K562 (cell line): Measurements from ENCODE around the gene ADAMTS14. TPM values are rescaled to one million over a fixed set of nuclear protein-coding genes. Genes with fewer than 3 reads are reported as not detected.

Experiments used
- ATAC-seq: fragments of 200-7000 bp; cut with Tn5 transposase; 3 replicates; pipeline ENCODE4 v1.9.1; 2020; ENCODE audit warnings: moderate library complexity
- BruUV-seq: library from RNA; stranded (reverse); fragments of 400-500 nt; replicated peaks from 2 replicates; lab custom pipeline; 2021; lab: Mats Ljungman, UMichigan
- CTCF ChIA-PET: fragments of 300-600 bp; formaldehyde crosslinking; extraction: SDS; loops from one replicate; lab custom pipeline; 2021; ENCODE audit warnings: low intra/inter-chr PET ratio; lab: Yijun Ruan, JAX
- POLR2A ChIA-PET: fragments of 300-600, 350-650 bp; sonication (Branson Sonifier 250); formaldehyde crosslinking; extraction: SDS; loops from one replicate; lab custom pipeline; 2021; ENCODE audit warnings: antibody characterized with exemption, inconsistent platforms; lab: Yijun Ruan, JAX
- DNase-seq, 4 experiments: peaks; one replicate each; pipeline versions ENCODE4 v3.0.0 to v3.0.0-alpha.2; 2011 to 2018; ENCODE audit warnings: low spot score in 3 of 4, mixed read lengths in 3 of 4; ENCODE audit errors: extremely low read depth in 1 of 4
- FAIRE-seq: peaks from 2 replicates; lab custom pipeline; 2011; peaks lifted over from hg19 to GRCh38; lab: Jason Lieb, UNC
- H2AFZ ChIP-seq: 2 replicates; pipeline ENCODE4 v1.6.0; 2011; ENCODE audit warnings: low read depth, low read length, control low read depth, inconsistent platforms
- H3K27ac ChIP-seq: fragments of 200-600 bp; 3 replicates; pipeline ENCODE4 v1.8.0; 2011; ENCODE audit warnings: low read depth, mild to moderate bottlenecking, control low read depth, inconsistent platforms, low read length, moderate library complexity, mixed read lengths; ENCODE audit errors: extremely low read depth
- H3K27me3 ChIP-seq, 2 experiments: fragments of 300-600 bp in 1 of 2; 2 replicates in 1 of 2; 3 replicates in 1 of 2; pipeline versions ENCODE4 v1.6.0 to v1.8.0; 2011; ENCODE audit warnings: inconsistent platforms in 2 of 2, low read length in 2 of 2, mild to moderate bottlenecking in 1 of 2, mixed read lengths in 1 of 2, moderate library complexity in 1 of 2; ENCODE audit not compliant: control insufficient read depth in 2 of 2, insufficient read depth in 2 of 2
- H3K36me3 ChIP-seq: fragments of 300-600 bp; 3 replicates; pipeline ENCODE4 v1.8.0; 2011; ENCODE audit warnings: mild to moderate bottlenecking, low read length, inconsistent platforms; ENCODE audit not compliant: control insufficient read depth, insufficient read depth
- H3K4me1 ChIP-seq, 2 experiments: fragments of 200-600 bp in 1 of 2; replicated peaks in 1 of 2; 2 replicates in 1 of 2; 3 replicates in 1 of 2; pipeline versions ENCODE4 v1.5.1 to v1.8.0; 2011; ENCODE audit warnings: inconsistent platforms in 2 of 2, low read length in 2 of 2, mild to moderate bottlenecking in 1 of 2, mixed read lengths in 1 of 2, moderate library complexity in 1 of 2; ENCODE audit not compliant: control insufficient read depth in 2 of 2, insufficient read depth in 2 of 2
- H3K4me2 ChIP-seq: 2 replicates; pipeline ENCODE4 v1.6.1; 2011; ENCODE audit warnings: low read length, control low read depth, inconsistent platforms, mixed read lengths; ENCODE audit not compliant: insufficient read depth
- H3K4me3 ChIP-seq: fragments of 200-600 bp; sonication (generic), shearing (Covaris generic); 2 replicates; pipeline ENCODE4 v1.5.1; 2016; ENCODE audit warnings: control low read depth, inconsistent platforms
- H3K79me2 ChIP-seq: fragments of 200-600 bp; 3 replicates; pipeline ENCODE4 v1.8.0; 2011; ENCODE audit warnings: low read length, inconsistent platforms; ENCODE audit not compliant: control insufficient read depth, insufficient read depth
- H3K9ac ChIP-seq, 2 experiments: 2 replicates each; pipeline versions ENCODE4 v1.6.0 to v1.6.1; 2011; ENCODE audit warnings: low read depth in 2 of 2, low read length in 2 of 2, control low read depth in 1 of 2, inconsistent platforms in 1 of 2, mild to moderate bottlenecking in 1 of 2, mixed read lengths in 1 of 2; ENCODE audit not compliant: insufficient read depth in 1 of 2
- H3K9me1 ChIP-seq: one replicate; pipeline ENCODE4 v1.6.0; 2011; ENCODE audit warnings: inconsistent platforms, mild to moderate bottlenecking, low read length, moderate library complexity; ENCODE audit not compliant: control insufficient read depth, insufficient read depth
- H3K9me3 ChIP-seq: replicated peaks from 2 replicates; pipeline ENCODE4 v1.5.1; 2011; ENCODE audit warnings: low read depth, low read length, inconsistent platforms; ENCODE audit not compliant: control insufficient read depth, insufficient read depth
- H4K20me1 ChIP-seq: replicated peaks from 2 replicates; pipeline ENCODE4 v1.6.1; 2011; ENCODE audit warnings: low read length, inconsistent platforms, mixed read lengths; ENCODE audit not compliant: control insufficient read depth, insufficient read depth
- ESRRB ChIP-seq: fragments of 250-450 bp; sonication (Bioruptor Pico); IDR thresholded peaks from 2 replicates; pipeline ENCODE4 v1.5.0; 2020; ENCODE audit warnings: mild to moderate bottlenecking, moderate library complexity, borderline replicate concordance
- IFI16 ChIP-seq: fragments of 250-450 bp; sonication (Bioruptor Pico); IDR thresholded peaks from 2 replicates; pipeline ENCODE4 v2.1.2; 2022; ENCODE audit warnings: mild to moderate bottlenecking, inconsistent platforms
- NCOA4 ChIP-seq: fragments of 450-650 bp; IDR thresholded peaks from 2 replicates; pipeline ENCODE4 v1.6.1; 2018; ENCODE audit warnings: mild to moderate bottlenecking; ENCODE audit not compliant: partially characterized antibody
- NFRKB ChIP-seq: fragments of 450-650 bp; IDR thresholded peaks from 2 replicates; pipeline ENCODE4 v1.6.1; 2016; ENCODE audit warnings: low read depth
- NR2C1 ChIP-seq, 2 experiments: fragments of 450-650 bp; IDR thresholded peaks; 2 replicates each; pipeline ENCODE4 v1.6.1; 2017; ENCODE audit warnings: mild to moderate bottlenecking in 2 of 2, antibody characterized with exemption in 1 of 2, inconsistent platforms in 1 of 2, missing compliant biosample characterization in 1 of 2, missing genetic modification characterization in 1 of 2
- NR2F6 ChIP-seq: fragments of 450-650 bp; formaldehyde crosslinking; IDR thresholded peaks from 2 replicates; pipeline ENCODE4 v1.4.0; 2020; ENCODE audit warnings: mild to moderate bottlenecking
- NR4A1 ChIP-seq, 2 experiments: fragments of 250-450 bp in 1 of 2; fragments of 450-650 bp in 1 of 2; sonication (Bioruptor Pico) in 1 of 2; IDR thresholded peaks; 2 replicates each; pipeline versions ENCODE4 v1.4.0 to v1.6.1; 2016 to 2020; ENCODE audit warnings: mild to moderate bottlenecking in 2 of 2, missing compliant biosample characterization in 1 of 2, missing genetic modification characterization in 1 of 2, moderate library complexity in 1 of 2
- ZNF668 ChIP-seq: fragments of 250-450 bp; sonication (Bioruptor Pico); IDR thresholded peaks from 2 replicates; pipeline ENCODE4 v1.8.0; 2022; ENCODE audit warnings: mild to moderate bottlenecking, inconsistent platforms
- ZNF76 ChIP-seq: fragments of 250-450 bp; sonication (Bioruptor Pico); IDR thresholded peaks from 2 replicates; pipeline ENCODE4 v1.4.0; 2020; ENCODE audit warnings: mild to moderate bottlenecking, moderate library complexity, borderline replicate concordance
- ZNF79 ChIP-seq: fragments of 250-450 bp; sonication (Bioruptor Pico); IDR thresholded peaks from 2 replicates; pipeline ENCODE4 v1.4.0; 2020; ENCODE audit warnings: low read depth, mild to moderate bottlenecking, moderate library complexity
- WGBS: fragments of 100-300 bp; shearing (Covaris generic); methylation state at CpG from one replicate; pipeline ENCODE4 v1.1.6; 2016; ENCODE audit warnings: low coverage, mixed read lengths; ENCODE audit not compliant: insufficient coverage; ENCODE audit errors: missing lambda C conversion rate; 5-methylcytosine and 5-hydroxymethylcytosine counted together
- in situ Hi-C: fragments of 300-500 bp; cut with MboI; formaldehyde crosslinking; loops from 4 replicates; pipeline ENCODE4 v1.15.0; 2018; ENCODE audit warnings: inconsistent platforms, mixed read lengths
- intact Hi-C: fragments of 100-400 bp; cut with micrococcal nuclease; formaldehyde crosslinking; loops from 2 replicates; pipeline ENCODE4 v1.14.2; 2022
- polyA plus RNA-seq, 8 experiments: library from polyadenylated mRNA; depleted of rRNA in 4 of 8; stranded (reverse) in 5 of 8; unstranded in 3 of 8; fragments of >200 nt; fragmentation: Nextera tagmentation in 2 of 8; fragmentation: Illumina TruSeq in 1 of 8; extraction: Ambion mirVana in 2 of 8; extraction: Trizol in 1 of 8; gene quantifications; 2 replicates each; pipeline versions ENCODE4 v1.2.1 to v1.2.3, GENCODE V29; 2011 to 2014; ENCODE audit warnings: inconsistent platforms in 1 of 8, missing spikeins in 1 of 8
- total RNA-seq, 7 experiments: library from RNA; depleted of rRNA in 6 of 7; stranded (reverse); fragments of >200 nt in 6 of 7; fragmentation: Illumina TruSeq in 2 of 7; extraction: Trizol in 2 of 7; gene quantifications; 2 replicates each; pipeline versions ENCODE4 v1.2.1 to v1.2.3, GENCODE V29; 2011 to 2021; ENCODE audit warnings: low replicate concordance in 1 of 7
- TF ChIP-seq, protein P1 (sequence below): sonication (generic); formaldehyde crosslinking; IDR thresholded peaks from 2 replicates; pipeline ENCODE4 v1.8.1; 2023; ENCODE audit warnings: mild to moderate bottlenecking, missing genetic modification reagents
- TF ChIP-seq, protein P2 (sequence below): fragments of 250-450 bp; sonication (Bioruptor Pico); IDR thresholded peaks from 2 replicates; pipeline ENCODE4 v1.8.0; 2021; ENCODE audit warnings: moderate library complexity, mild to moderate bottlenecking, inconsistent platforms
- TF ChIP-seq, protein P3 (sequence below): fragments of 450-650 bp; IDR thresholded peaks from 2 replicates; pipeline ENCODE4 v1.6.1; 2016; ENCODE audit warnings: borderline replicate concordance

ADAMTS14 gene
- total and polyA plus RNA-seq, 9 of the 15 experiments (the other 6 are each of a cell fraction or from before 2014, with no cell fraction given): 0.04 to 37.4 (median 15.9) TPM

DNA sequence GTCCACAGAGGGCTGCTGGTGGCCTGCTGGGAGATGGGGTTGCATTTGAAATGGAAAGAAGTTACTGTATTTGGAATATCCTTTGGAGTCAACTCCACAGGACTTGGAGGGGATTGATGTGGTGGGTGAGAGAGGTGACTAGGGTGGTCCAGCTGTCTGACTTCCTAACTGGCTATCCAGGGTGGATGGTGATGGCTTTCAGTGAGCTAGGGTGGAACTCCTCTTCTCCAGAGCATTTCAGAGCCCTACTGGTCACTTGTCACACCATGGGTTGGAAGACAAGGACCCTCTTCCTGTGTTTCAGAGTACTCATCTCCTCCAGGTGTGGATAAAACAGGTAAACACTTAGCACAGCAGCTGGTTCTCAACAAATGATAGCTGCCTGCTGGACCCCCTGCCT lies 3.3 kb upstream of the ADAMTS14 start (continued):
- TF ChIP-seq, protein P1, sequence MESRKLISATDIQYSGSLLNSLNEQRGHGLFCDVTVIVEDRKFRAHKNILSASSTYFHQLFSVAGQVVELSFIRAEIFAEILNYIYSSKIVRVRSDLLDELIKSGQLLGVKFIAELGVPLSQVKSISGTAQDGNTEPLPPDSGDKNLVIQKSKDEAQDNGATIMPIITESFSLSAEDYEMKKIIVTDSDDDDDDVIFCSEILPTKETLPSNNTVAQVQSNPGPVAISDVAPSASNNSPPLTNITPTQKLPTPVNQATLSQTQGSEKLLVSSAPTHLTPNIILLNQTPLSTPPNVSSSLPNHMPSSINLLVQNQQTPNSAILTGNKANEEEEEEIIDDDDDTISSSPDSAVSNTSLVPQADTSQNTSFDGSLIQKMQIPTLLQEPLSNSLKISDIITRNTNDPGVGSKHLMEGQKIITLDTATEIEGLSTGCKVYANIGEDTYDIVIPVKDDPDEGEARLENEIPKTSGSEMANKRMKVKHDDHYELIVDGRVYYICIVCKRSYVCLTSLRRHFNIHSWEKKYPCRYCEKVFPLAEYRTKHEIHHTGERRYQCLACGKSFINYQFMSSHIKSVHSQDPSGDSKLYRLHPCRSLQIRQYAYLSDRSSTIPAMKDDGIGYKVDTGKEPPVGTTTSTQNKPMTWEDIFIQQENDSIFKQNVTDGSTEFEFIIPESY (CRISPR knock-in tag): no peak
- 0 out of 2 replicates have a peak, but pooled peaks have one; percentile 54 for TF ChIP-seq ESRRB (CRISPR knock-in tag)

DNA sequence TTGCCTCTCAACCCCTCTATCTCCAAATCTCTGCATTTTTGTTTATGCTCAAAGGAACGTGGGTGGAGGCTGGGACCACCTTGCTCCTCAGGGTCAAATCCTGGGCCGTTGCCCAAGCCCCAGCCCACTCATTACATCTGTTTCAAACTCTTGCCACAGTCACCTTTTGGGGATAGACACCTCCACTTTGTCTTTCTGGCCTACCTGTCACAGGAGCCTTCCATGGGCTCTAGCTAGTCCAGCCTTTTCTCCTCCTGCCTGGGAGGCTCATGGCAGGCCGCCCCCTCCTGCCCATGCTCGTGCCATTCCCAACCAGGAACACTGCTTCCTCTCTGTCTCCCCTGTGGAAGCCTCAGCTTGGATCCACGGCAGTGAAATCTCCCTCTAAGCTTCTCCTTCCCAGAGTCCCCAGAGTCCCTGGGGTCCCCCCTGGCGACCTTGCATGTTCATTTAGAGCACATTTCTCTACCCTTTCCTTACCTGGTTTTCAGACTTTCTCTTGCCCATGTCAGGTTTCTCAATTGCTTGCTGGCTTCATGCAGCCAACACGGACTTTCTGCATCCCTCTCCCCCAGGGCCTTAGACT lies 2.5 kb upstream of the ADAMTS14 start:
- intact Hi-C loops: no loop called here
- Histone ChIP-seq H4K20me1 (no peaks in the 10 kb centered on the region), H3K4me1 (peaks cover 75 to 86% of the 10 kb centered on the region in 2 experiments), H3K9me1 (no peaks in the 10 kb centered on the region), H3K27me3 (no peaks in the 10 kb centered on the region), H3K36me3 (peaks cover 9% of the 10 kb centered on the region; the same call in 2 of the 3 replicates), H3K27ac (peak overlapping the region; percentile 82), H3K9ac (peak overlapping the region; percentile 57 to 85), H3K4me2 (peak overlapping the region; percentile 58), H2AFZ (peak overlapping the region; percentile 79), H3K9me3 (no peaks in the 10 kb centered on the region), H3K4me3 (no peak overlapping the region), H3K79me2 (peaks cover 36% of the 10 kb centered on the region)
- ChIA-PET CTCF (no interaction called here), POLR2A (interaction anchor here (0.6 to 2.5 kb wide), 8 partner anchors 11 to 266 kb away, joined by 3 to 8 read pairs (median 4); partner anchors contain the start of gene EIF4EBP2)
- WGBS: 34% methylated on average over 7 of the region's 7 CpGs
- ATAC-seq (no peak), FAIRE-seq (no peak), DNase-seq (no peak)
- in situ Hi-C loops: no loop called here
- no TSS peak for BruUV-seq
- no peak for TF ChIP-seq NR4A1 (CRISPR knock-in tag; IDR thresholded peaks at IDR 0.05)
- TF ChIP-seq NR4A1 (tag; IDR thresholded peaks at IDR 0.05): peak; percentile 27; the same call in 1 of the 2 replicates
- no peak for TF ChIP-seq NCOA4
- no peak for TF ChIP-seq IFI16 (CRISPR knock-in tag)
- TF ChIP-seq NR2F6 (CRISPR knock-in tag): no peak
- peak; percentile 62; the same call in 1 of the 2 replicates for TF ChIP-seq ZNF76 (CRISPR knock-in tag)
- TF ChIP-seq, protein P2, sequence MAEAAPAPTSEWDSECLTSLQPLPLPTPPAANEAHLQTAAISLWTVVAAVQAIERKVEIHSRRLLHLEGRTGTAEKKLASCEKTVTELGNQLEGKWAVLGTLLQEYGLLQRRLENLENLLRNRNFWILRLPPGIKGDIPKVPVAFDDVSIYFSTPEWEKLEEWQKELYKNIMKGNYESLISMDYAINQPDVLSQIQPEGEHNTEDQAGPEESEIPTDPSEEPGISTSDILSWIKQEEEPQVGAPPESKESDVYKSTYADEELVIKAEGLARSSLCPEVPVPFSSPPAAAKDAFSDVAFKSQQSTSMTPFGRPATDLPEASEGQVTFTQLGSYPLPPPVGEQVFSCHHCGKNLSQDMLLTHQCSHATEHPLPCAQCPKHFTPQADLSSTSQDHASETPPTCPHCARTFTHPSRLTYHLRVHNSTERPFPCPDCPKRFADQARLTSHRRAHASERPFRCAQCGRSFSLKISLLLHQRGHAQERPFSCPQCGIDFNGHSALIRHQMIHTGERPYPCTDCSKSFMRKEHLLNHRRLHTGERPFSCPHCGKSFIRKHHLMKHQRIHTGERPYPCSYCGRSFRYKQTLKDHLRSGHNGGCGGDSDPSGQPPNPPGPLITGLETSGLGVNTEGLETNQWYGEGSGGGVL: no peak
- no peak for TF ChIP-seq ZNF79 (CRISPR knock-in tag)
- TF ChIP-seq, protein P3, sequence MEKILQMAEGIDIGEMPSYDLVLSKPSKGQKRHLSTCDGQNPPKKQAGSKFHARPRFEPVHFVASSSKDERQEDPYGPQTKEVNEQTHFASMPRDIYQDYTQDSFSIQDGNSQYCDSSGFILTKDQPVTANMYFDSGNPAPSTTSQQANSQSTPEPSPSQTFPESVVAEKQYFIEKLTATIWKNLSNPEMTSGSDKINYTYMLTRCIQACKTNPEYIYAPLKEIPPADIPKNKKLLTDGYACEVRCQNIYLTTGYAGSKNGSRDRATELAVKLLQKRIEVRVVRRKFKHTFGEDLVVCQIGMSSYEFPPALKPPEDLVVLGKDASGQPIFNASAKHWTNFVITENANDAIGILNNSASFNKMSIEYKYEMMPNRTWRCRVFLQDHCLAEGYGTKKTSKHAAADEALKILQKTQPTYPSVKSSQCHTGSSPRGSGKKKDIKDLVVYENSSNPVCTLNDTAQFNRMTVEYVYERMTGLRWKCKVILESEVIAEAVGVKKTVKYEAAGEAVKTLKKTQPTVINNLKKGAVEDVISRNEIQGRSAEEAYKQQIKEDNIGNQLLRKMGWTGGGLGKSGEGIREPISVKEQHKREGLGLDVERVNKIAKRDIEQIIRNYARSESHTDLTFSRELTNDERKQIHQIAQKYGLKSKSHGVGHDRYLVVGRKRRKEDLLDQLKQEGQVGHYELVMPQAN: no peak
- TF ChIP-seq NR2C1 (IDR thresholded peaks at IDR 0.05): no peak
- TF ChIP-seq NR2C1 (tag; IDR thresholded peaks at IDR 0.05): no peak; the same call in 1 of the 2 replicates
- 0 out of 2 replicates have a peak, but pooled peaks have one; percentile 53 for TF ChIP-seq ZNF668 (CRISPR knock-in tag)
- peak; percentile 9; the same call in 1 of the 2 replicates for TF ChIP-seq NFRKB
